NCI-H1930 (cell line): ENCODE data around the gene SDK1.
"Not testable (repeated sequence)": the region's sequence is repeated elsewhere in the genome, so short reads cannot be mapped to it uniquely, and the experiment has no call there.

ENCODE experiments used
- DNase-seq, 2 experiments: peaks; one replicate each; lab custom pipeline; 2025; lab: John Stamatoyannopoulos, UW

SDK1 gene

GRCh38 chr7:3923307-3923918 is 622.4 kb downstream of the SDK1 start:
- no peak for DNase-seq

GRCh38 chr7:3924277-3924676 is 623.2 kb downstream of the SDK1 start:
- DNase-seq, result no peak

GRCh38 chr7:3927446-3928110 is 626.5 kb downstream of the SDK1 start:
- no peak for DNase-seq

- DNase-seq, result no peak
These were observed 627.9 kb downstream of the SDK1 start for GRCh38 chr7:3928727-3929515.

GRCh38 chr7:3931843-3932242 is 630.8 kb downstream of the SDK1 start:
- DNase-seq, result no peak

- no peak for DNase-seq
These were observed 636.1 kb downstream of the SDK1 start for GRCh38 chr7:3937146-3937545.

GRCh38 chr7:3937605-3938004 is 636.6 kb downstream of the SDK1 start:
- DNase-seq, result no peak

GRCh38 chr7:3941706-3942105 is 640.7 kb downstream of the SDK1 start:
- DNase-seq, result not testable (repeated sequence)

- DNase-seq, result no peak
These were observed 641.2 kb downstream of the SDK1 start for GRCh38 chr7:3942276-3942675.

- DNase-seq, result no peak
These were observed 642.0 kb downstream of the SDK1 start for GRCh38 chr7:3942816-3943745.

GRCh38 chr7:3943779-3944520 is 642.9 kb downstream of the SDK1 start:
- no peak for DNase-seq

GRCh38 chr7:3949242-3949640 is 648.2 kb downstream of the SDK1 start:
- DNase-seq, result no peak

GRCh38 chr7:3950249-3950648 is 649.2 kb downstream of the SDK1 start:
- no peak for DNase-seq

GRCh38 chr7:3951316-3952055 is 650.4 kb downstream of the SDK1 start:
- DNase-seq, result no peak

- no peak for DNase-seq
These were observed 652.1 kb downstream of the SDK1 start for GRCh38 chr7:3953133-3953532.

GRCh38 chr7:3953946-3954345 is 652.9 kb downstream of the SDK1 start:
- no peak for DNase-seq

- DNase-seq, result no peak
These were observed 654.0 kb downstream of the SDK1 start for GRCh38 chr7:3955026-3955425.

GRCh38 chr7:3955751-3956696 is 655.0 kb downstream of the SDK1 start:
- no peak for DNase-seq

- no peak for DNase-seq
These were observed 655.9 kb downstream of the SDK1 start for GRCh38 chr7:3956949-3957348.
